Adrenal gland (tissue), 5 donors: ENCODE measurements around the gene CES5A.

Experiments used
- CTCF ChIP-seq, 6 experiments: fragments of 450-650 bp in 4 of 6; fragments of 200-600 bp in 2 of 6; sonication (generic) in 1 of 6; IDR thresholded peaks; 1 replicate in 5 of 6; 2 replicates in 1 of 6; pipeline versions ENCODE4 v1.5.1 to v1.8.0; 2016 to 2021; ENCODE audit warnings: antibody characterized with exemption in 6 of 6, mild to moderate bottlenecking in 2 of 6, moderate library complexity in 1 of 6
- POLR2A ChIP-seq, 2 donors: fragments of 450-650 bp; IDR thresholded peaks; one replicate each; pipeline ENCODE4 v1.6.1; 2017; ENCODE audit warnings: antibody characterized with exemption in 2 of 2, mild to moderate bottlenecking in 2 of 2, moderate library complexity in 1 of 2
- donor health status: DM: no; HTN: no; CAD: no.

- TF ChIP-seq CTCF (IDR thresholded peaks at IDR 0.05) (no peak), POLR2A (IDR thresholded peaks at IDR 0.05) (no peak)
These were observed 13.4 kb upstream of the CES5A start for GRCh38 chr16:55888546-55888945.
